ENCODE data around the gene NT5C1B.

NT5C1B gene

DNA sequence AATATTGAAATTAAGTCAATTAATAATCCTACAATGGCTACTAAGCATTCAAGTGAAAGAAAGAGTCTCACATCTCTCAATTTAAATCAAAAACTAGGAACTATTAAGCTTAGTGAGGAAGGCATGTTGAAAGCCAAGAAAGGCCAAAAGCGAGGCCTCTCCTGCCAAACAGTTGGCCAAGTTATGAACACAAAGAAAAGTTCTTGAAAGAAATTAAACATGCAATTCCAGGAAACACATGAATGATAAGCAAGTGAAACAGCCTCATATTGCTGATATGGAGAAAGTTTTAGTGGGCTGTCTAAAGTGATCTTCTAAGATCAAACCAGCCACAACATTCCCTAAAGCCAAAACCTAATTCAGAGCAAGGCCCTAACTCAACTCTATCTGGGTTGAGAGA, 40.7 kb downstream of the NT5C1B start:
- no peak for DNase-seq

- DNase-seq = no peak
Observed at GRCh38 chr2:18546567-18546966, 42.8 kb downstream of the NT5C1B start.

- DNase-seq = no peak
Observed at GRCh38 chr2:18545384-18545783, 44.0 kb downstream of the NT5C1B start.

GRCh38 chr2:18544171-18544570, 45.2 kb downstream of the NT5C1B start:
- DNase-seq = no peak

GRCh38 chr2:18540872-18541271, 48.5 kb downstream of the NT5C1B start:
- DNase-seq = no peak

GRCh38 chr2:18536697-18537096, 52.7 kb downstream of the NT5C1B start:
- no peak for DNase-seq

GRCh38 chr2:18536100-18536499, 53.3 kb downstream of the NT5C1B start:
- no peak for DNase-seq

GRCh38 chr2:18531194-18531593, 58.2 kb downstream of the NT5C1B start:
- DNase-seq = no peak

DNA sequence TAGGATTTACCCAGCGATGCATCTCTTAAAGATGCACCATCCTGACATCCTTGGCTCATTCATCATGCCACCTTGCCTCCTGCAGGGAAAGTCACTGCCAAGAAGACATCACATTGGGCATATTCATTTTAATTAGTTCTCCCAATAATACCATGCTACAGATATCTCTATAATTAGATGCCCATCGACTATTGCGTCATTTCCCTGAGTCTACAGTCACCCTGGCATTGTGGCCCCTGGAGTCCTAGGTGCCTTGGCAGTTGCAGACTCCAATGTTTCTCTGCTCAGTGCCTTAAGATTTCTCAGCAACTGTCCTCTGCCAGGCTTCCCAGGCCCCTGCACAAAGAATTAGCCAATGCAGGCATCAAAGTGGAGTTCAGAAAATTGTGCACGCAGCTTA, 61.5 kb downstream of the NT5C1B start:
- DNase-seq = no peak

GRCh38 chr2:18527326-18527725, 62.0 kb downstream of the NT5C1B start:
- no peak for DNase-seq

- no peak for DNase-seq
Observed at GRCh38 chr2:18526429-18526828, 62.9 kb downstream of the NT5C1B start.

DNA sequence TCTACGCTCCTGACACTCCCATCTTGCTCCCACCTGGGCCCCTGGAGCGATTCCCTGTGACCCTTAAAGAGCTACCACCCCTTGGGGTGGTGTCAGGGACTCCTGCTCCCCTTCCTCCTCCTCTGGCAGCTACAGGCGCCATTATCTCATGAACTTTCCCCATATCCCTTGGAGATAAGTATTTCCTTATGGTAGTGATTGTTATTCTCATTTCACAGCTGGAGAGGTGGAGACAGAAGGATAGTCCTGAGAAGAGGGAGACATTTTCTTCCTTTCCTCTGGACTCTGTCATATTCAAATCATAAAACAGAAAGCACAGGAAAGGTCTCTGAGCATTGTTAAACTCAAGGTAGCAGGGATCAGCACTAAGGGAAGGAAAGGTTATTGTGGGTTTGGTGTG, 63.5 kb downstream of the NT5C1B start:
- no peak for DNase-seq

- DNase-seq = no peak
Observed at GRCh38 chr2:18525236-18525635, 64.1 kb downstream of the NT5C1B start.

DNA sequence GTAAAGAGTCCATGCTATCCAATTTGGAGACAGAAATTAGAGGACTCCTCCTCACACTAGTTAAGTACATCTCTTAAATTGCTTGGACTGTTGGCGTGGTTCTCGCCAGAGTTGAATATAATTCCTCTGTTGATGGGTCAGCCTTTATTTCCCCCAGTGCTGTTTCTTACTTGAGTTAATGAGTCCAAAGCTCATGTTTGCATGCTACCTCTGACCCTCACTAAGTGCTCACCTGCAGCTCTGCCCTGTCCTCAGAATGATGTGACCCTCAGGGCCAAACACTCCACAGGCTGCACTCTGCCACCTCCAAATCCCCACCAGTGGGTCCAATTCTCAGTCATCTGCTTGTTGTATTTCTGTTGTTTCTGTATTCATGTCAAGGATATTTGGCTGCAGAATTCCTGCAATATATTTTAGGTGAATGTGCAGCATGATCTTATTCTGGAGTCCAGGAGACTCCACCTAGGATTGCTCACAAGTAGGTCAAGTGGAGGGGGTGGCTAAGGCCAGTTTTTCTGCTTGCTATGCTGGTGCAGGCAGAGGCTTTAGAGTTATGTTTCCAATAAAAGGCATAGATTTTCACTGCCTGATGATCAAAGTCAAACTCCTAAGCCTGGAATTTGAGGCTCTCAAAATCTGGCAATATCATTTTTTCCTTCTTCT, 66.8 kb downstream of the NT5C1B start:
- DNase-seq = no peak

DNA sequence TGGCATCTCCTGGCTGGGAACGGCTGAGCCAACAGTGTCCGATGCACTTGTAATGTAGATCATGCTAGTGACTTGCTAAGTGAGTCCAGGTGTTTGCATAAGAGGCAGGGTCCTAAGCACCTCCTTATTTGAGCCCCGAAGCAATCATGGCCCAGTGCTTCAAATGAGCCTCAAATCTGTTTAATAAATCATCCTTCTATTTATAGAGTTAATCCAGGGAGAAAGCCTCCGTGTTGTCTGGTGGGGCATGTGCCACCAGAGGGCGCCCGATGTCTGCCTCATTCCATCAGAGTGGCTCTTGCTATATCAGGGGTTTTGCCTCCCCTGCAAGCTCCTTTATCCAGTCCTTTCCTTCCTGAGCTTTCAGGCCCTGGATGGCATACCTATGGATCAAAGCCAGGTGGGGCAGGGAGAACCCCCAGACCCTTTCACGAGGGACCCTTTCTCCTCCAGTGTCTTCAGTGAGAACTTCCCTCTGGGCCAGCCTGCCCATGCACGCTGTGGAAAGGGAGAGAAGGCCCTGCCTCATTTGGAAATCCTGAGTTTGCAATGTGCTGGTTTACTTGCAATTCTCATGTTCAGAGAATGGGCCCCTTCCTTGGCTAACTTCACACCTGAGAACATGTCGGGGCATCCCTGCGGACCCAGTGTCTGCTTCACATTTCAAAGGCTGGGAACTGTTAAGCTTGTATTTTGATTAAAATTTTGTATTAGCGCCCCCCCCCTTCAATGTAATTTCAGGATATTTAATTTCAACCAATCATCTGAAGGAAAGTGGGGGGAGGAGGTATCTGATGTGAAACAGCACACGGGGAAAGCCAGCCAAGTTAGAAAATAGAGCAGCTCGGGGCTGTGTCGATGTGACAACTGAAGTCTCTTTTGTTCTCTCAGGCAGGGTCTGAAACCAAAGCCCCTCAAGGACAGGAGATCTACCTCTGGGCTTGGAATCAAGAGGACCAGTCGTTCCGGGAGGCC, 68.6 kb downstream of the NT5C1B start:
- peak; percentile 87 for DNase-seq

GRCh38 chr2:18519914-18520450, 69.4 kb downstream of the NT5C1B start:
- DNase-seq = no peak

DNA sequence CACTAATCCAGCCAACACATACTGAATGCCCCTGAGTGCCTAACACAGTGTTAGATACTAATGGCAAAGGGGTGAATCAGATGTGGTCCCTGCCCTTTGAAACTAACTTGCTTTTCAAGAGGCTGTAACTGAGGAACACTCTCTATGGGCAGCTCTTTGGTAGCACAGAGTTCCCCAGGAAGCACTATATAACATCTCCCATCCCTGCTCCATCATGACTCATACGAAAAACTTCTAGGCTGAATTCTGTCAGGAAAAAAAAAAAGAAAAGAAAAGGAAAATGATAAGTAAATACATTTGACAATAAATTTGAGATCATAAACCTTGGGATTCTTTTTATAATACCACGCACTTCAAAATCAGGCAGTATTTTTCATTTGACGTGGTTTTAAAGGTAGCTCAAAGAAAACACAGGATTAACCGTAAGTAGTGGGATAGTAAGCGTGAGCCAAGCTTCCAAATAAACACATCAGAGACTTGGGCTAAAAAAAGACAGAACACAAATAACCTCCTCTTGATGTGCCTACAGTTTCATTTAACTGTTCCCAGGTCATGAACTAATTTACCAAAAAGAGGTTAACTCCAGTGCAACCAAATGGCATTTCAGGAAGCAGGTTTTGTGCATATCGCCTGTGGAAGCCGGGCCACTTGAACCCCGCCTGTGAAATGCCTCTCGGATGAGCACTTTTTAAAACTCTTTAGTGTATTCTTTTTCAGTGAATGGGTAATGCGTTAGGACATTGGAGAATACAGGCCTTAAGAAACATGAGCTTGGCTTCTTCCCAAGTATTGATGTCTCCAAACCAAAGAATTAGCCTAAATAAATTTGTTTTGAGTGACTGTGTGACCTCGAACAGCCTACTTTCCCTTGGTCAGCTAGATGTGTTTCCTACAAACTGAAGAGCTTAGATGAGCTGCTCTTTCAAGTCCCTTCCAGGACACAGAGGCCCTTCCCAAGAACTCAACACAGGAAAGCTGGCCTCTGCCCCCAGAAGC, 71.0 kb downstream of the NT5C1B start:
- DNase-seq = no peak

DNA sequence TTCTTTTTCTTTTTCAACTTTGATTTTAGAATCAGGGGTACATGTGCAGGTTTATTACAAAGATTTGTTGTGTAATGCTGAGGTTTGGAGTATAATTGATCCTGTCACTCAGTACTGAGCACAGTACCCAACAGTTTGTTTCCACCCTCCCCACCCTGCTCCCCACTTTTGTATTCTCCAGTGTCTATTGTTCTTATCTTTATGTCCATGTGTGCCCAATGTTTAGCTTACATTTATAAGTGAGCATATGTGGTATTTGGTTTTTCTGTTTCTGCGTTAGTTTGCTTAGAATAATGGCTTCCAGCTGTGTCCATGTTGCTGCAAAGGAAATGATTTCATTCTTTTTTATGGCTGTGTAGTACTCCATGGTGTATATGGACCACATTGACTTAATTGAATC, 72.0 kb downstream of the NT5C1B start:
- no peak for DNase-seq

GRCh38 chr2:18516112-18516511, 73.3 kb downstream of the NT5C1B start:
- DNase-seq = no peak

GRCh38 chr2:18514526-18515461, 74.6 kb downstream of the NT5C1B start:
- peak; percentile 18 for DNase-seq
